Measurements from ENCODE around the gene SLC25A5.

SLC25A5 gene

GRCh38 chrX:119516157-119516702, 48.0 kb downstream of the SLC25A5 start:
- H3K9ac ChIP-seq (ENCODE audit: low read depth, low read length): no peak overlapping the region

GRCh38 chrX:119518371-119518770, 50.1 kb downstream of the SLC25A5 start:
- WGBS: 86% methylated on average over 3 of the region's 4 CpGs

More at GRCh38 chrX:119516157-119516702, 48.0 kb downstream of the SLC25A5 start:
- H3K9me3 ChIP-seq (ENCODE audit: insufficient read depth, low read depth, low read length): no peaks in the 10 kb centered on the region
- H3K27ac ChIP-seq (ENCODE audit: low read depth, low read length): no peak overlapping the region
- H3K4me3 ChIP-seq (ENCODE audit: low read length): no peak overlapping the region
- 30% methylated on average over 5 of the region's 5 CpGs for WGBS
- no peaks in the 10 kb centered on the region for H3K27me3 ChIP-seq (ENCODE audit: insufficient read depth, low read length)
- no peaks in the 10 kb centered on the region for H3K4me1 ChIP-seq (ENCODE audit: insufficient read depth, low read length)
- no peaks in the 10 kb centered on the region for H3K36me3 ChIP-seq (ENCODE audit: insufficient read depth, low read length)

More at GRCh38 chrX:119518371-119518770, 50.1 kb downstream of the SLC25A5 start:
- H3K27ac ChIP-seq (ENCODE audit: low read depth, low read length): no peak overlapping the region
- no peak overlapping the region for H3K4me3 ChIP-seq (ENCODE audit: low read length)
- H3K27me3 ChIP-seq (ENCODE audit: insufficient read depth, low read length): no peaks in the 10 kb centered on the region
- no peaks in the 10 kb centered on the region for H3K36me3 ChIP-seq (ENCODE audit: insufficient read depth, low read length)
- H3K9ac ChIP-seq (ENCODE audit: low read depth, low read length): no peak overlapping the region
- no peaks in the 10 kb centered on the region for H3K9me3 ChIP-seq (ENCODE audit: insufficient read depth, low read depth, low read length)
- no peaks in the 10 kb centered on the region for H3K4me1 ChIP-seq (ENCODE audit: insufficient read depth, low read length)

All from HUES64 (cell line).